SK-N-SH treated with all-trans-retinoic acid at 6 μM for 48 hours (cell line): ENCODE results near the gene GPC5.
A peak's percentile ranks its signal among the peaks of the same experiment; 100 is the strongest.

ENCODE experiments used
- ATAC-seq: fragments of 200-7000 bp; cut with Tn5 transposase; 3 replicates; pipeline ENCODE4 v1.9.1; 2020; ENCODE audit warnings: mild to moderate bottlenecking, moderate library complexity
- ARNTL ChIP-seq: fragments of 450-650 bp; formaldehyde crosslinking; IDR thresholded peaks from 2 replicates; pipeline ENCODE4 v1.5.0; 2020; ENCODE audit warnings: low read depth, mild to moderate bottlenecking, moderate library complexity, borderline replicate concordance
- CSDC2 ChIP-seq: fragments of 250-450 bp; sonication (Bioruptor Pico); IDR thresholded peaks from 2 replicates; pipeline ENCODE4 v1.5.0; 2020; ENCODE audit warnings: mild to moderate bottlenecking, moderate library complexity
- ESRRG ChIP-seq: fragments of 250-450 bp; sonication (Bioruptor Pico); IDR thresholded peaks from 2 replicates; pipeline ENCODE4 v1.6.1; 2021; ENCODE audit warnings: mild to moderate bottlenecking
- GLIS3 ChIP-seq: fragments of 250-450 bp; sonication (Bioruptor Pico); IDR thresholded peaks from 2 replicates; pipeline ENCODE4 v1.5.0; 2020; ENCODE audit warnings: mild to moderate bottlenecking, moderate library complexity
- ISL1 ChIP-seq: fragments of 250-450 bp; sonication (Bioruptor Pico); IDR thresholded peaks from 2 replicates; pipeline ENCODE4 v2.1.2; 2022; ENCODE audit warnings: mild to moderate bottlenecking, moderate library complexity
- OSR1 ChIP-seq: fragments of 250-450 bp; sonication (Bioruptor Pico); IDR thresholded peaks from 2 replicates; pipeline ENCODE4 v1.8.0; 2022; ENCODE audit warnings: moderate library complexity, mild to moderate bottlenecking, inconsistent platforms
- PPARA ChIP-seq: fragments of 250-450 bp; sonication (Bioruptor Pico); IDR thresholded peaks from 2 replicates; pipeline ENCODE4 v1.5.0; 2020; ENCODE audit warnings: mild to moderate bottlenecking, borderline replicate concordance
- RARB ChIP-seq: fragments of 250-450 bp; sonication (Bioruptor Pico); IDR thresholded peaks from 2 replicates; pipeline ENCODE4 v1.8.0; 2021; ENCODE audit warnings: mild to moderate bottlenecking, moderate library complexity
- SNAI2 ChIP-seq: fragments of 250-450 bp; sonication (Bioruptor Pico); IDR thresholded peaks from 2 replicates; pipeline ENCODE4 v1.5.0; 2020; ENCODE audit warnings: mild to moderate bottlenecking, moderate library complexity
- TCF4 ChIP-seq: fragments of 250-450 bp; sonication (Bioruptor Pico); IDR thresholded peaks from 2 replicates; pipeline ENCODE4 v1.8.0; 2021; ENCODE audit warnings: mild to moderate bottlenecking, moderate library complexity, borderline replicate concordance
- TOX ChIP-seq: fragments of 250-450 bp; sonication (Bioruptor Pico); IDR thresholded peaks from 2 replicates; pipeline ENCODE4 v1.8.0; 2021; ENCODE audit warnings: mild to moderate bottlenecking, moderate library complexity, borderline replicate concordance
- ZC3H10 ChIP-seq: fragments of 250-450 bp; sonication (Bioruptor Pico); IDR thresholded peaks from 2 replicates; pipeline ENCODE4 v1.5.1; 2021; ENCODE audit warnings: mild to moderate bottlenecking, moderate library complexity
- ZFP3 ChIP-seq: fragments of 250-450 bp; sonication (Bioruptor Pico); IDR thresholded peaks from 2 replicates; pipeline ENCODE4 v1.5.0; 2020; ENCODE audit warnings: mild to moderate bottlenecking, moderate library complexity
- ZFP30 ChIP-seq: fragments of 450-650 bp; formaldehyde crosslinking; IDR thresholded peaks from 2 replicates; pipeline ENCODE4 v1.5.0; 2022; ENCODE audit warnings: mild to moderate bottlenecking, moderate library complexity
- ZNF565 ChIP-seq: fragments of 450-650 bp; formaldehyde crosslinking; conservative IDR thresholded peaks from 2 replicates; pipeline ENCODE4 v1.5.0; 2020; ENCODE audit warnings: low read depth, mild to moderate bottlenecking, moderate library complexity
- ZNF8 ChIP-seq: fragments of 450-650 bp; formaldehyde crosslinking; IDR thresholded peaks from 2 replicates; pipeline ENCODE4 v1.5.0; 2020; ENCODE audit warnings: mild to moderate bottlenecking, moderate library complexity
- TF ChIP-seq, protein P1 (sequence below): fragments of 250-450 bp; sonication (Bioruptor Pico); IDR thresholded peaks from 2 replicates; pipeline ENCODE4 v1.5.0; 2020; ENCODE audit warnings: mild to moderate bottlenecking, moderate library complexity
- TF ChIP-seq, protein P2 (sequence below): fragments of 250-450 bp; sonication (Bioruptor Pico); IDR thresholded peaks from 2 replicates; pipeline ENCODE4 v1.5.1; 2020; ENCODE audit warnings: low read depth, mild to moderate bottlenecking, moderate library complexity
- TF ChIP-seq, protein P3 (sequence below): fragments of 250-450 bp; sonication (Bioruptor Pico); IDR thresholded peaks from 2 replicates; pipeline ENCODE4 v1.5.1; 2021; ENCODE audit warnings: mild to moderate bottlenecking, moderate library complexity
- TF ChIP-seq, protein P4 (sequence below): fragments of 250-450 bp; sonication (Bioruptor Pico); IDR thresholded peaks from 2 replicates; pipeline ENCODE4 v1.8.0; 2021; ENCODE audit warnings: low read depth, mild to moderate bottlenecking, moderate library complexity, borderline replicate concordance
- TF ChIP-seq, protein P5 (sequence below): fragments of 250-450 bp; sonication (Bioruptor Pico); IDR thresholded peaks from 2 replicates; pipeline ENCODE4 v1.8.0; 2020; ENCODE audit warnings: mild to moderate bottlenecking, moderate library complexity, borderline replicate concordance

GPC5 gene

DNA sequence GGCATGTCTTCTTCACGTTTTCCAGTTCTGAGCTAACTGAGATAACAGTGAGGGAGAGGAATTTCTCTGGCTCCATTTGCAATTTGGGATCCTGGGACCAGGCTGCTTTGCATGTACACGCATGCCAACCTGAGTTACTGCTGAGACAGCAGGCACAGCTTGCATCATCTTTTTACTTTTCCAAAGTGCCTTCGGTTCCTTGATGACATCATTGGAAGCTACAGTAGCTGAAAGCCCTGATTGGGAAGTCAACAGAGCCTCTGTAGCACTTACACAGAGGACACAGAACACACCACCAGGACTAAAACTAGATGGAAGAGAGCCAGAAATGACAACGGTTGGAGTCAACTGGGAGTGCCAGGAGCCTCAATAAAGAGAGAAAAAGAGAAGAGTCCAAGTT, 1429.1 kb downstream of the GPC5 start (continued):
- no peak for TF ChIP-seq RARB (CRISPR knock-in tag)
- TF ChIP-seq ZC3H10: no peak
- TF ChIP-seq CSDC2 (CRISPR knock-in tag): no peak
- TF ChIP-seq, protein P1, sequence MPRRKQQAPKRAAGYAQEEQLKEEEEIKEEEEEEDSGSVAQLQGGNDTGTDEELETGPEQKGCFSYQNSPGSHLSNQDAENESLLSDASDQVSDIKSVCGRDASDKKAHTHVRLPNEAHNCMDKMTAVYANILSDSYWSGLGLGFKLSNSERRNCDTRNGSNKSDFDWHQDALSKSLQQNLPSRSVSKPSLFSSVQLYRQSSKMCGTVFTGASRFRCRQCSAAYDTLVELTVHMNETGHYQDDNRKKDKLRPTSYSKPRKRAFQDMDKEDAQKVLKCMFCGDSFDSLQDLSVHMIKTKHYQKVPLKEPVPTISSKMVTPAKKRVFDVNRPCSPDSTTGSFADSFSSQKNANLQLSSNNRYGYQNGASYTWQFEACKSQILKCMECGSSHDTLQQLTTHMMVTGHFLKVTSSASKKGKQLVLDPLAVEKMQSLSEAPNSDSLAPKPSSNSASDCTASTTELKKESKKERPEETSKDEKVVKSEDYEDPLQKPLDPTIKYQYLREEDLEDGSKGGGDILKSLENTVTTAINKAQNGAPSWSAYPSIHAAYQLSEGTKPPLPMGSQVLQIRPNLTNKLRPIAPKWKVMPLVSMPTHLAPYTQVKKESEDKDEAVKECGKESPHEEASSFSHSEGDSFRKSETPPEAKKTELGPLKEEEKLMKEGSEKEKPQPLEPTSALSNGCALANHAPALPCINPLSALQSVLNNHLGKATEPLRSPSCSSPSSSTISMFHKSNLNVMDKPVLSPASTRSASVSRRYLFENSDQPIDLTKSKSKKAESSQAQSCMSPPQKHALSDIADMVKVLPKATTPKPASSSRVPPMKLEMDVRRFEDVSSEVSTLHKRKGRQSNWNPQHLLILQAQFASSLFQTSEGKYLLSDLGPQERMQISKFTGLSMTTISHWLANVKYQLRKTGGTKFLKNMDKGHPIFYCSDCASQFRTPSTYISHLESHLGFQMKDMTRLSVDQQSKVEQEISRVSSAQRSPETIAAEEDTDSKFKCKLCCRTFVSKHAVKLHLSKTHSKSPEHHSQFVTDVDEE (CRISPR knock-in tag): no peak
- no peak for TF ChIP-seq ESRRG (CRISPR knock-in tag)
- TF ChIP-seq ARNTL: no peak
- TF ChIP-seq ISL1 (CRISPR knock-in tag): no peak
- TF ChIP-seq ZNF8 (CRISPR knock-in tag): no peak
- TF ChIP-seq, protein P2, sequence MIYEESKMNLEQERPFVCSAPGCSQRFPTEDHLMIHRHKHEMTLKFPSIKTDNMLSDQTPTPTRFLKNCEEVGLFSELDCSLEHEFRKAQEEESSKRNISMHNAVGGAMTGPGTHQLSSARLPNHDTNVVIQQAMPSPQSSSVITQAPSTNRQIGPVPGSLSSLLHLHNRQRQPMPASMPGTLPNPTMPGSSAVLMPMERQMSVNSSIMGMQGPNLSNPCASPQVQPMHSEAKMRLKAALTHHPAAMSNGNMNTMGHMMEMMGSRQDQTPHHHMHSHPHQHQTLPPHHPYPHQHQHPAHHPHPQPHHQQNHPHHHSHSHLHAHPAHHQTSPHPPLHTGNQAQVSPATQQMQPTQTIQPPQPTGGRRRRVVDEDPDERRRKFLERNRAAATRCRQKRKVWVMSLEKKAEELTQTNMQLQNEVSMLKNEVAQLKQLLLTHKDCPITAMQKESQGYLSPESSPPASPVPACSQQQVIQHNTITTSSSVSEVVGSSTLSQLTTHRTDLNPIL: no peak
- TF ChIP-seq PPARA: no peak
- TF ChIP-seq, all 23 proteins: peak for 0

DNA sequence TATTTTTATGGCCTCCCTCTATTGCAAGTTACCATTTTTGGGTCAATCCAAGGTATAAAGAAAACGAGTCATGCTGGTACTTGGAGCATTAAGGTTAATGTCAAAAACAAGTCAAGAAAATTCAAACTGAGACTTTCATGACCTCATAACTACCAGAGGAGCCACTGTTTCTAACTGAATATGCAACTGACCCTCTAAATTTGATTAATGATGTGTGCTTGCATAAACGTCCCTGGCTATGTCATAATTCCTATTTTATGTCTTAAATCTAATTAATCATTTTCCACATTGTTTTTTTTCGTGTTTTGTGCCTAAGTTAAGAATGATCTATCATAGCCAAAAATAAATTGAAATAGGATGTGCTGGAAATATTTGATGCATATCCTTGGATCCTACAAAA, 1431.5 kb downstream of the GPC5 start:
- TF ChIP-seq, protein P2: peak; percentile 87
- TF ChIP-seq ZFP30 (CRISPR knock-in tag): no peak
- TF ChIP-seq CSDC2 (CRISPR knock-in tag): no peak
- no peak for TF ChIP-seq RARB (CRISPR knock-in tag)
- TF ChIP-seq SNAI2: no peak
- TF ChIP-seq GLIS3 (CRISPR knock-in tag): no peak
- TF ChIP-seq ZFP3 (CRISPR knock-in tag): 0 out of 2 replicates have a peak, but pooled peaks have one; percentile 54
- TF ChIP-seq, protein P3, sequence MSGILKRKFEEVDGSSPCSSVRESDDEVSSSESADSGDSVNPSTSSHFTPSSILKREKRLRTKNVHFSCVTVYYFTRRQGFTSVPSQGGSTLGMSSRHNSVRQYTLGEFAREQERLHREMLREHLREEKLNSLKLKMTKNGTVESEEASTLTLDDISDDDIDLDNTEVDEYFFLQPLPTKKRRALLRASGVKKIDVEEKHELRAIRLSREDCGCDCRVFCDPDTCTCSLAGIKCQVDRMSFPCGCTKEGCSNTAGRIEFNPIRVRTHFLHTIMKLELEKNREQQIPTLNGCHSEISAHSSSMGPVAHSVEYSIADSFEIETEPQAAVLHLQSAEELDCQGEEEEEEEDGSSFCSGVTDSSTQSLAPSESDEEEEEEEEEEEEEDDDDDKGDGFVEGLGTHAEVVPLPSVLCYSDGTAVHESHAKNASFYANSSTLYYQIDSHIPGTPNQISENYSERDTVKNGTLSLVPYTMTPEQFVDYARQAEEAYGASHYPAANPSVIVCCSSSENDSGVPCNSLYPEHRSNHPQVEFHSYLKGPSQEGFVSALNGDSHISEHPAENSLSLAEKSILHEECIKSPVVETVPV: no peak
- peak; percentile 56; the same call in 1 of the 2 replicates for TF ChIP-seq TOX (CRISPR knock-in tag)
- no peak for TF ChIP-seq ZNF565 (CRISPR knock-in tag)
- no peak for TF ChIP-seq ZNF8 (CRISPR knock-in tag)
- TF ChIP-seq ISL1 (CRISPR knock-in tag): peak; percentile 89
- TF ChIP-seq TCF4: no peak
- no peak for TF ChIP-seq ARNTL
- peak; percentile 93 for TF ChIP-seq ZC3H10
- no peak for TF ChIP-seq ESRRG (CRISPR knock-in tag)
- TF ChIP-seq, protein P4, sequence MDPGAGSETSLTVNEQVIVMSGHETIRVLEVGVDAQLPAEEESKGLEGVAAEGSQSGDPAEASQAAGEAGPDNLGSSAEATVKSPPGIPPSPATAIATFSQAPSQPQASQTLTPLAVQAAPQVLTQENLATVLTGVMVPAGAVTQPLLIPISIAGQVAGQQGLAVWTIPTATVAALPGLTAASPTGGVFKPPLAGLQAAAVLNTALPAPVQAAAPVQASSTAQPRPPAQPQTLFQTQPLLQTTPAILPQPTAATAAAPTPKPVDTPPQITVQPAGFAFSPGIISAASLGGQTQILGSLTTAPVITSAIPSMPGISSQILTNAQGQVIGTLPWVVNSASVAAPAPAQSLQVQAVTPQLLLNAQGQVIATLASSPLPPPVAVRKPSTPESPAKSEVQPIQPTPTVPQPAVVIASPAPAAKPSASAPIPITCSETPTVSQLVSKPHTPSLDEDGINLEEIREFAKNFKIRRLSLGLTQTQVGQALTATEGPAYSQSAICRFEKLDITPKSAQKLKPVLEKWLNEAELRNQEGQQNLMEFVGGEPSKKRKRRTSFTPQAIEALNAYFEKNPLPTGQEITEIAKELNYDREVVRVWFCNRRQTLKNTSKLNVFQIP: no peak
- TF ChIP-seq, protein P5, sequence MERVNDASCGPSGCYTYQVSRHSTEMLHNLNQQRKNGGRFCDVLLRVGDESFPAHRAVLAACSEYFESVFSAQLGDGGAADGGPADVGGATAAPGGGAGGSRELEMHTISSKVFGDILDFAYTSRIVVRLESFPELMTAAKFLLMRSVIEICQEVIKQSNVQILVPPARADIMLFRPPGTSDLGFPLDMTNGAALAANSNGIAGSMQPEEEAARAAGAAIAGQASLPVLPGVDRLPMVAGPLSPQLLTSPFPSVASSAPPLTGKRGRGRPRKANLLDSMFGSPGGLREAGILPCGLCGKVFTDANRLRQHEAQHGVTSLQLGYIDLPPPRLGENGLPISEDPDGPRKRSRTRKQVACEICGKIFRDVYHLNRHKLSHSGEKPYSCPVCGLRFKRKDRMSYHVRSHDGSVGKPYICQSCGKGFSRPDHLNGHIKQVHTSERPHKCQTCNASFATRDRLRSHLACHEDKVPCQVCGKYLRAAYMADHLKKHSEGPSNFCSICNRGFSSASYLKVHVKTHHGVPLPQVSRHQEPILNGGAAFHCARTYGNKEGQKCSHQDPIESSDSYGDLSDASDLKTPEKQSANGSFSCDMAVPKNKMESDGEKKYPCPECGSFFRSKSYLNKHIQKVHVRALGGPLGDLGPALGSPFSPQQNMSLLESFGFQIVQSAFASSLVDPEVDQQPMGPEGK (CRISPR knock-in tag): 0 out of 2 replicates have a peak, but pooled peaks have one; percentile 29
- no peak for TF ChIP-seq OSR1 (CRISPR knock-in tag)
- TF ChIP-seq, protein P1 (CRISPR knock-in tag): no peak
- TF ChIP-seq PPARA: no peak
- TF ChIP-seq, all 23 proteins: peak for 6
- peak; percentile 38; the same call in 1 of the 3 replicates for ATAC-seq
